ENCODE measurements around the gene ADCY9.
"Not testable (repeated sequence)": the region's sequence is repeated elsewhere in the genome, so short reads cannot be mapped to it uniquely, and the experiment has no call there.

ADCY9 gene

DNA sequence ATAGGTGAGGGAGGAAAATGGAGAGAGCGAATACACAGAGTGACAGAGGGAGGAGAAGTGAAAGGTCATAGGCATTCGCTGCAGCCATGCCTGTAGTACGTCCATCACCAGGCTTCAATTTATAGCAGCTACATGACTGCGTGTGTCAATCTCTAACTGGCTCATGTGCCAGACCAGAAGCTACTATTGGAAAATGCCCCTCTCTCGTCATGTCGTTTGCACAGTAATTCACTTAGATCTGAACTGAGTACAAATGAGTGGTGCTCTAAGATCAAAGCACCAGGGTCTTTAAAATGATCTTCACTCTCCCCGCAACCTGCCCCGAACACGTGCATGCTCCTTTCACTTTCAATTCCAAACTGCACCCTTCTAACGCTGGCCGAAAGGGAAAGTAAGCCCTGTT, 51.3 kb downstream of the ADCY9 start:
- no peak for DNase-seq

GRCh38 chr16:4062212-4062802, 53.9 kb downstream of the ADCY9 start:
- DNase-seq = no peak

DNA sequence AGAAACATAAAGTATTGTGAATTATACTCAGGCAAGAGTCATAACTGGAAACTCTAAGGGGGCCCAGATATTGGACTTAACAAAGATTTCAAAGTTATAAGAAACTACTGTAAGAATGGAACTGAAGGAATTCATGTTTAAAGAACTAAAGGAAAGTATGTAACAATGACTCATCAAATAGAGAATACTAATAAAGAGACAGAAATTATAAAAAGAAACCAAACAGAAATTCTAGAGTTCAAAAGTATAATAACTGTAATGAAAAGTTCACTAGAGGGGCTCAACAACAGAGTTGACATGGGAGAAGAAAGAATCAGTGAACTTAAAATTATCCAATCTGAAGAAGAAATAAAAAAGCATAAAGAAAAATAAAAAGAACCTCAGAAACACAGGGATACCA, 55.4 kb downstream of the ADCY9 start:
- DNase-seq = no peak

- no peak for DNase-seq
Measured at GRCh38 chr16:4060009-4060408, 56.2 kb downstream of the ADCY9 start.

GRCh38 chr16:4058386-4058785, 57.9 kb downstream of the ADCY9 start:
- no peak for DNase-seq

GRCh38 chr16:4057439-4057877, 58.8 kb downstream of the ADCY9 start:
- no peak for DNase-seq

GRCh38 chr16:4056161-4057105, 59.8 kb downstream of the ADCY9 start:
- DNase-seq = no peak

- DNase-seq = no peak
Measured at GRCh38 chr16:4055748-4056147, 60.5 kb downstream of the ADCY9 start.

GRCh38 chr16:4053301-4053845, 62.9 kb downstream of the ADCY9 start:
- peak; percentile 9 for DNase-seq

- DNase-seq = no peak
Measured at GRCh38 chr16:4052801-4053293, 63.4 kb downstream of the ADCY9 start.

DNA sequence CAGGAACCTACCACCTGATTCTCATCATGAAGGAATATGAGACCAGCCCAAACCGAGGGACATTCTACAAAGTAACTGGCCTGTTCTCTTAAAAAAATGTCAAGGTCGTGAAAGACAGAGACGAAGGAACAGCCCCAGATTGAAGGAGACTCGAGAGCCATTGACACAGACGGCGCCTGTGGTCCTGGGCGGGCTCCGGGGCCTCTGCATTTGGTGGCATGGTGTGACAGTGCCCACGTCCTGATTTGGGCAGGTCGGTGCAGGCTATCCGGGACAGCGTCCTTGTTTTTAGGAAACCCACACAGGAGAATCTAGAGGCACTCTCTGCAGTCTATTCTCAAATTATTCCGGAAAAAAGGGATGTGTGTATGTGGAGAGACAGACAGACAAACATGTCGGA, 64.1 kb downstream of the ADCY9 start:
- DNase-seq = no peak

DNA sequence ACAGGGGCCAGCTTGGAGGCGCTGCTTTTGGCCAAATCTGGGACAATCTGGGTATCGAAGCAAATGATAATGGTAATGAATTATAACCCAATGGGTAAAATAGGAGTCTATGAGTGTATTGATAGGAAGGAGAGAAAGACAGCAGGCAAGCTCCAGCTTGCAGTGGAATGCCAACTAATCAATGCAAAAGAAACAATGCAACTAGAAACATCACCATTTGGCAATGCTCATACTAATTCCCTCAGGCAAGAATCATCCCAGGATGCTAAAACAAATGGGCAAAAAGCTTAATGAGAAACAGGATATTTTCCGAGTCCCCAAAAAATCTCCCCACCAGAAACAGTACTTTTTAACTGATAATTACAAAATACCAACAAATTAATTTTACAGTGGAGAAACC, 64.7 kb downstream of the ADCY9 start:
- no peak for DNase-seq

DNA sequence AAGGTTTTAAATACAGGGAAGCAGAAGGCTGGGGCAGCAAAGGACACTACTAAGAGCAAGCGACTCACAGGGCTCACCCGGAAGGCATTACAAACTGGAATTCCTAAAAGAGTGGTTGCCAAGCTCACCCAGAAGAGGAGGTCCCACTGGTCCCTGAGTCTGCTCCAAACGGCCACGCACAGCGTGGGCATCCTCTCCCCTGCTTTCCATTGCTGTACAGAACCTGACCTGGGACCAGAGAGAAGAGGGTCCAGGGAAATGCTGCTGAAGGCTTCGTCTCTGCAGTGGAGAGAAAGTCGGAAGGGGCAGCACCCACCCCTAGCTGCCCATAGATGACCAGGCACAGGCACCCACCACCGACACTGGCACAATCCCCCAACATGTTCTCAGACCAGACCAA, 67.2 kb downstream of the ADCY9 start:
- no peak for DNase-seq

DNA sequence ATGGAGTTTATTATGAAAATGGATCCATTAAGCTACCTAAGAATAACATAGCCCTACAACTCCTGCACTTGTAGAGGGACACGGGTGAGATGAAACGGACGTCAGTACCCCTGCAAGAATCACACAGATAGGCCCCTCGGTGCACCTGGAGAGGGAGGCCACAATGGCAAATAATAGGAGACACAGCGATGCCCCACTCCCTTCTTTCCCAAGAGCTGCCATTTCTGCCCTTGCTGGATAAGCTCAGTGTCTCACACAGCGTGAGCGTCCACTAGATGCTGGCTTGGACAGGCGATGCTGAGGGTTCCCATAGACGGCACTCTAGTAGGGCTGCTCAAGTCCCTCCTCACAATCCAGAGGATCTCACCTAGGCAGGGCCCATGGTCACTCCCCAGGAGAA, 67.8 kb downstream of the ADCY9 start:
- DNase-seq = no peak

DNA sequence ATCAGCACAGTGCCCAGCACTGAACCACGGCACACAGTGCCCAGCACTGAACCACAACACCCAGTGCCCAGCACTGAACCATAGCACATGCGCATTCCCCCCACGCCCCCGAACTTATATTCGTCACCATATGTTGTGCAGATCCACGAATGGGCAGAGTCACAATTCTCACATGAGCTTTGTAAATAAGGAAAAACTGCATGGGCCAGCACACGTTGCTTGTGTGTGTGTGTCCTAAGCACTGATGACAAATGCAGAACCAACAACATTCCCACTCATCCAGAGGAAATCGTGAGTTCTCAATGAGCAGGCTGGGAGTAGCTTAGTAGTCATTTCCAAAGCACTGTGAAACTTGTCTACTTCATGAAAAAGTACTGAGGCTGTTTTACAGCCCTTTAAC, 70.0 kb downstream of the ADCY9 start:
- DNase-seq = no peak

DNA sequence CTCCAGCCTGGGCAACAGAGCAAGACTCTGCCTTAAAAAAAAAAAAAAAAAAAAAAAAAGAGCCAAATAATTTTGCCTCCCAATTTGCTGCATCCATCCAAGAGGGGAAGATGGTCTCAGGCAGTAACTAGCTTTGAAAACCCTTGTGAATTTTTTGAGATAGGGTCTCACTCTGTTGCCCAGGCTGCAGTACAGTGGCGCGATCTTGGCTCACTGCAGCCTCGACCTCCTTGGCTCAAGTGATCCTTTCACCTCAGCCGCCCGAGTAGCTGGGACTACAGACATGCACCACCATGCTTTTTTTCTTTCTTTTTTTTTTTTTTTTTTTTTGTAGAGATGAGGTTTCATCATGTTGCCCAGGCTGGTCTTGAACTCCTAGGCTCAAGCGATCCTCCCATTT, 70.7 kb downstream of the ADCY9 start:
- not testable (repeated sequence) for DNase-seq

GRCh38 chr16:4042581-4042980, 73.7 kb downstream of the ADCY9 start:
- DNase-seq = no peak

- no peak for DNase-seq
Measured at GRCh38 chr16:4038448-4038847, 77.8 kb downstream of the ADCY9 start.

- DNase-seq = not testable (repeated sequence)
Measured at GRCh38 chr16:4036952-4037351, 79.3 kb downstream of the ADCY9 start.

GRCh38 chr16:4034963-4035362, 81.3 kb downstream of the ADCY9 start:
- DNase-seq = no peak

GRCh38 chr16:4033951-4034350, 82.3 kb downstream of the ADCY9 start:
- no peak for DNase-seq

DNA sequence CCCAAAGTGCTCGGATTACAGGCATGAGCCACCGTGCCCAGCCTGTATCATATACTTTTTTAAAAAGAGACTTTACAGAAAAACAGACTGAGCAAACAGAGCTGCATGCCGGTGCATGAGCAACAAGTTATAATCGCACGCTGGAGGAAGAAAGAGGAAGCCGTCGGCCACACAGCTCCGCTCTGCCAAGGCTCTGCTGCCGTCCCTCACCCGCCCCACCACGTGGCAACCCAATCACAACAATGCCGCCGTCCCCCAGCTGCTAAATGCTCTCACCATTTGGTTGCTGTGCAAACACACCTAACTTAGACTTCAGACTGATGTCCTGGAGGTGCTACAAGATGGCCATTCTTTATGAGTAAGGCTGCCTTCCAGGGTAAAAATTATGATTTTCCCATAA, 83.5 kb downstream of the ADCY9 start:
- no peak for DNase-seq

GRCh38 chr16:4028144-4028543, 88.1 kb downstream of the ADCY9 start:
- DNase-seq = no peak

DNA sequence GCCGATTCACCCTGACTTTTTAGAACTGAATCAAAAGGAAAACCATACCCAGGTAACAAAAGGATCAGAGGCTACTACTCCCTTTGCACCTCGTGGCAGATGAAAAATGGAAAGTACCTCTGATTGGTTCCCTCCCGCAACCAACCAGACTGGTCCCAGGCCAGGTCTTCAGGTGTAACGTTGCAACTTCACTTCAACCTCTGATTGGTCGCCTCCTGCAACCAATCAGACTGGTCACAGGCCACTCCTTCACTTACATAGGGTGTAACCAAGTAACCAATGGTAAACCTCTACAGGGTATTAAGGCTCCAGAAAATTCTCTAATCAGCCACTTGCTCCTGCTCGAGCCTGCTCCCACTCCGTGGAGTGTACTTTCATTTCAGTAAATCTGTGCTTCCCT, 89.4 kb downstream of the ADCY9 start:
- no peak for DNase-seq

All from NCI-H1694 treated with DMSO at 0.1 percent for 48 hours (cell line).